ENCODE data around the gene CSF3R. TPM values are rescaled to one million over a fixed set of nuclear protein-coding genes. Genes with fewer than 3 reads are reported as not detected.

Gene CSF3R
- total and polyA plus RNA-seq, 4 donors = 129 to 705 (median 207) TPM

- Histone ChIP-seq H3K9ac (ENCODE audit: insufficient read depth in 1 of 2, low read length in 2 of 2) (no peak overlapping the region), H3K27ac (ENCODE audit: low read depth in 1 of 2, low read length in 1 of 2) (no peak overlapping the region), H3K36me3 (ENCODE audit: control insufficient read depth in 4 of 4, insufficient read depth in 4 of 4, low read length in 4 of 4) (peaks cover 0 to 9% (median 2%) of the 10 kb centered on the region in 4 donors), H3K9me3 (ENCODE audit: control insufficient read depth in 4 of 4, insufficient read depth in 3 of 4, low read length in 3 of 4) (no peaks in the 10 kb centered on the region), H3K4me3 (no peak overlapping the region), H3K4me1 (ENCODE audit: control insufficient read depth in 5 of 5, insufficient read depth in 5 of 5, low read length in 5 of 5) (no peaks in the 10 kb centered on the region), H3K27me3 (ENCODE audit: control insufficient read depth in 3 of 3, insufficient read depth in 3 of 3, low read length in 2 of 3) (no peaks in the 10 kb centered on the region)
- TF ChIP-seq, protein P1, sequence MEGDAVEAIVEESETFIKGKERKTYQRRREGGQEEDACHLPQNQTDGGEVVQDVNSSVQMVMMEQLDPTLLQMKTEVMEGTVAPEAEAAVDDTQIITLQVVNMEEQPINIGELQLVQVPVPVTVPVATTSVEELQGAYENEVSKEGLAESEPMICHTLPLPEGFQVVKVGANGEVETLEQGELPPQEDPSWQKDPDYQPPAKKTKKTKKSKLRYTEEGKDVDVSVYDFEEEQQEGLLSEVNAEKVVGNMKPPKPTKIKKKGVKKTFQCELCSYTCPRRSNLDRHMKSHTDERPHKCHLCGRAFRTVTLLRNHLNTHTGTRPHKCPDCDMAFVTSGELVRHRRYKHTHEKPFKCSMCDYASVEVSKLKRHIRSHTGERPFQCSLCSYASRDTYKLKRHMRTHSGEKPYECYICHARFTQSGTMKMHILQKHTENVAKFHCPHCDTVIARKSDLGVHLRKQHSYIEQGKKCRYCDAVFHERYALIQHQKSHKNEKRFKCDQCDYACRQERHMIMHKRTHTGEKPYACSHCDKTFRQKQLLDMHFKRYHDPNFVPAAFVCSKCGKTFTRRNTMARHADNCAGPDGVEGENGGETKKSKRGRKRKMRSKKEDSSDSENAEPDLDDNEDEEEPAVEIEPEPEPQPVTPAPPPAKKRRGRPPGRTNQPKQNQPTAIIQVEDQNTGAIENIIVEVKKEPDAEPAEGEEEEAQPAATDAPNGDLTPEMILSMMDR (IDR thresholded peaks at IDR 0.05; ENCODE audit: control extremely low read depth, extremely low read depth) = no peak
- ATAC-seq (ENCODE audit: insufficient read depth, low FRiP score) (no peak), DNase-seq (no peak)
- WGBS, 2 donors = 88 to 91% methylated on average over 3 of the region's 3 CpGs
Measured at GRCh38 chr1:36440646-36441045, 42.1 kb downstream of the CSF3R start.

DNA sequence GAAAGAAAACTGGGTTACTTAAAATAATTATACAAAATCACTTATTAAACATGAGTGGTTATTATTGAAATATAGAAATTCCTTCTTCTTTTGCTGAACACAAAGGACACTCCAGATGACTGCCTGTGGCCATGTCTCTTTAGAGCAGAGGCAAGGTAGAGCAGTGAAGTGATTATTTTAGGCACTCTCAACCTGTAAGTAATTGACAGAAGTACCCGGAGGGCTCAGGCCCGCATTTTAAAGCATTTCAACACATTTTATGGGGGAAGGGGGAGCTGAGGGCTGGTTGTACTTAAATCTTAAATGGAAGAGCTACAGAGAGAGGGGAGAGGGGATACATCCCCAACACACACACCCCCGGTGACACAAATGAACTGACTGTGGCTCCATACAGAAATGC lies 42.7 kb downstream of the CSF3R start:
- H3K9ac ChIP-seq (ENCODE audit: insufficient read depth in 1 of 2, low read length in 2 of 2) = no peak overlapping the region
- no peak for DNase-seq
- H3K4me1 ChIP-seq (ENCODE audit: control insufficient read depth in 5 of 5, insufficient read depth in 5 of 5, low read length in 5 of 5) = no peaks in the 10 kb centered on the region
- no peak overlapping the region for H3K4me3 ChIP-seq
- H3K36me3 ChIP-seq (ENCODE audit: control insufficient read depth in 4 of 4, insufficient read depth in 4 of 4, low read length in 4 of 4) = peaks cover 0 to 9% (median 2%) of the 10 kb centered on the region in 4 donors
- no peak for ATAC-seq (ENCODE audit: insufficient read depth, low FRiP score)
- H3K9me3 ChIP-seq (ENCODE audit: control insufficient read depth in 4 of 4, insufficient read depth in 3 of 4, low read length in 3 of 4) = no peaks in the 10 kb centered on the region
- H3K27me3 ChIP-seq (ENCODE audit: control insufficient read depth in 3 of 3, insufficient read depth in 3 of 3, low read length in 2 of 3) = no peaks in the 10 kb centered on the region
- WGBS, 2 donors = 67 to 75% methylated on average over 3 of the region's 3 CpGs
- TF ChIP-seq, protein P1 (IDR thresholded peaks at IDR 0.05; ENCODE audit: control extremely low read depth, extremely low read depth) = no peak
- H3K27ac ChIP-seq (ENCODE audit: low read depth in 1 of 2, low read length in 1 of 2) = no peak overlapping the region

- ATAC-seq (ENCODE audit: insufficient read depth, low FRiP score) (no peak), DNase-seq (no peak)
- TF ChIP-seq, protein P1 (IDR thresholded peaks at IDR 0.05; ENCODE audit: control extremely low read depth, extremely low read depth) = no peak
- Histone ChIP-seq H3K27ac (ENCODE audit: low read depth in 1 of 2, low read length in 1 of 2) (no peak overlapping the region), H3K36me3 (ENCODE audit: control insufficient read depth in 4 of 4, insufficient read depth in 4 of 4, low read length in 4 of 4) (peaks cover 2 to 9% (median 4%) of the 10 kb centered on the region in 4 donors), H3K9me3 (ENCODE audit: control insufficient read depth in 4 of 4, insufficient read depth in 3 of 4, low read length in 3 of 4) (no peaks in the 10 kb centered on the region), H3K27me3 (ENCODE audit: control insufficient read depth in 3 of 3, insufficient read depth in 3 of 3, low read length in 2 of 3) (no peaks in the 10 kb centered on the region), H3K4me1 (ENCODE audit: control insufficient read depth in 5 of 5, insufficient read depth in 5 of 5, low read length in 5 of 5) (no peaks in the 10 kb centered on the region), H3K9ac (ENCODE audit: insufficient read depth in 1 of 2, low read length in 2 of 2) (no peak overlapping the region), H3K4me3 (no peak overlapping the region)
- WGBS, 2 donors = 96% methylated on average over 4 of the region's 4 CpGs
Measured at GRCh38 chr1:36438715-36439114, 44.0 kb downstream of the CSF3R start.

GRCh38 chr1:36436821-36437220 lies 45.9 kb downstream of the CSF3R start:
- Histone ChIP-seq H3K9me3 (ENCODE audit: control insufficient read depth in 4 of 4, insufficient read depth in 3 of 4, low read length in 3 of 4) (no peaks in the 10 kb centered on the region), H3K4me1 (ENCODE audit: control insufficient read depth in 5 of 5, insufficient read depth in 5 of 5, low read length in 5 of 5) (peaks cover 0 to 3% (median 0%) of the 10 kb centered on the region in 5 donors), H3K4me3 (no peak overlapping the region), H3K27ac (ENCODE audit: low read depth in 1 of 2, low read length in 1 of 2) (no peak overlapping the region), H3K27me3 (ENCODE audit: control insufficient read depth in 3 of 3, insufficient read depth in 3 of 3, low read length in 2 of 3) (no peaks in the 10 kb centered on the region), H3K9ac (ENCODE audit: insufficient read depth in 1 of 2, low read length in 2 of 2) (no peak overlapping the region), H3K36me3 (ENCODE audit: control insufficient read depth in 4 of 4, insufficient read depth in 4 of 4, low read length in 4 of 4) (peaks cover 3 to 5% (median 4%) of the 10 kb centered on the region in 4 donors)
- 91 to 92% methylated on average over 1 of the region's 1 CpG for WGBS, 2 donors
- ATAC-seq (ENCODE audit: insufficient read depth, low FRiP score) = no peak
- no peak for DNase-seq
- TF ChIP-seq, protein P1 (IDR thresholded peaks at IDR 0.05; ENCODE audit: control extremely low read depth, extremely low read depth) = no peak
